Measurements from ENCODE around the gene PPM1F.

The PPM1F gene

DNA sequence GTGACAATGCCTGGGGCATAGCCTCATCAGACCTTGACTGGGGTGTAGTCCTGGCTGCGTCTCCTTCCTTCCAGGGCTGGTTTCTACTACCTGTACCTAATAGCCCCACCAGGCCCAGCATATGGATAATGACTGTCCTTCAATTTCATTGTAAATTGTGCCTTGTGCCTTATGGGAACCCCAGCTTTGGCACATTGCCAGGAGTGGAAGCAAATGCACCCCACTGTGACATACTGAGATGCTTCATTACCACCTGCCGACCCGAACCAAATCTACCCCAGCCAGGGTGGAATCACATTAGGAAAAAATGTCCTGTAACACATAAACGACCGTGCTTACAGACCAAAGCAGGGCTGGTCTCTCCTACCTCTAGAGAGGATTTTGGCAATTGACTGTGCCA is 22.6 kb upstream of the PPM1F start:
- DNase-seq = no peak

DNA sequence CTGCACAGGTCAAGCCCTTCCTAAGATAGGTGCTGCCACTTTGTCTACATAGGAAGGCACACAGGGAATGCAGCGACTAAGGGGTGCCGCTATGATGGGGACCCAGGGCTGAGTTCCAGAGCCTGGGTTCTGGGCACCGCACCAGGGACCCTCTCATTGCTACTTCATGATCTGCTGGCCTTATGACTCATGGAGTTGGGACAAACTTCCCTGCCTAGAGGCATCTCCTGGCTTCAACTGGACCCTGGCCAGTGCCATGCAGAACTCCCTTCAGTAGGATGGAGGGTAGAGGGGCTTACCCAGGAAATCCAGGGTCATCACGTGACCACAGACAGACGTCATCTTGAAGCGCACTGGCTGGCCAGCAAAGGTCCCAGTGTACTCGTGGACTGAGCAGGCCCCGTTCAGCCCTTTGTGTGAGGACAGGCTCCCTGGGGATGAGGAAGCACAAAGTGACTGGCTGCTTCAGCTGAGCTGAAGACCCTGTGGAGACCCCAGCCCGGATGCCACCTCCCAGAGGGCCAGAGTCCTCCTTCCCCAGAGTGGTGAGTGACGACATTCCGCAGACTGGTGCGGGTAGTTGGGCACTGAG is 21.5 kb upstream of the PPM1F start:
- no peak for DNase-seq

DNA sequence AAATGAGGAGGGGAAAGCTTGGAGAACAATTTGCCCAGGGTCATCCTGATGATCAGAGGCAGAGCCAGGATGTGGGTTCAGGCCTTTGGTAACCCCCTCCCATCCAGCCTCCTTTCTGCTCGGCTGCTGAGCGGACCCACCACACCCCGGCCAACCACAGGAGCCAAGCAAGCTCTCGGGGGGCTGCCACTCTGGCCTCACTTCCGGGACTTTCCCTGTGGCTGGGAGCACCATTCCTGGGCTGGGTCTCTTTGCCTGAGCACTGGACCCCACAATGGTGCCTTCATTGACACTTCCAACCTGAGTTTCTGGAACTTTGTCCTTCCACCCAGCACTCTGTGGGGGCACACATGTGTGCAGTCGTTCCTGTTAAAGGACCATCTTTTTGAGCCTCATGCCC is 20.2 kb upstream of the PPM1F start:
- DNase-seq = no peak

DNA sequence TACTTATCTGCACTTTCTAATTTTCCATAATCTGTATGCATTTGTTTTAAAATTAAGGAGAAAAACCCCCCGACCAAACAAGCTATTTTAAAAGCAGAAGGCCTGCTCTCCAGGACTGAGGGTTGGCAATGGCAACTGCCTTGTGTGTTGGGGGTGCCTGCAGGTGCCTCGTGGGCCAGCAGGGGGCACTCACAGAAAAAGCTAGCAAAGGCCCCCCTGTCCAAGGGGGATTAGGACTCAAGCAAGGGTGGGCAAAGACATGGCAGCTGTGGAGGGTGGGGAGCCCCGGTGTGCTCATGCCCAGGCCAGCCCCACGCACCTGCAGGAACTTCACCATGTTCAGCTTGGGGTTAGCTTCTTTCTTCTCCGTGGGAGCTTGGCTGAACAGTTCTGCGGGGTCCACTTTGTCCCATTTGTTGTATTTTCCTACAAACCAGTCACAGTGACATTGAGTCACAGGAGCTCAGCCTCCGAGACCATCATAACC is 19.7 kb upstream of the PPM1F start:
- peak; percentile 60 for DNase-seq

DNA sequence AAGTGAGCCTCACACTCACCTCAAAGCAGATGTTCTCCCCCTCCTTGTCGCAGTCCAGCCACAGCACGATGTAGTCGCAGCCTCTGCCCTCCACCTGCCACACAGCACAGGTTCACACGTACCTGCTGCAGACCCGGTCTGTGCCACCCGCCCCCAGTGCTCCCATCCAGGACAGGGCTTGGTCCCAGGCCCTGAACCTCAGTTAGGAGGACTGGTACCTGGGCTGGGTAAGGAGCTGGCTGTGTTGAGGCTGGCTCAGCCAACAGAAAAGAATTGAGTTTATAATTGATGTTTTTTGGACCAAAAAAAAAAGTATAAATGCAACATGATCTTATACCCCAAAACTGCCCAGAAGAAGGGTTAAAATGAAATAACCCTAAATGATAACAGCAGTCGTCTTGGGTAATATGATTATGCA is 19.2 kb upstream of the PPM1F start:
- DNase-seq = no peak

DNA sequence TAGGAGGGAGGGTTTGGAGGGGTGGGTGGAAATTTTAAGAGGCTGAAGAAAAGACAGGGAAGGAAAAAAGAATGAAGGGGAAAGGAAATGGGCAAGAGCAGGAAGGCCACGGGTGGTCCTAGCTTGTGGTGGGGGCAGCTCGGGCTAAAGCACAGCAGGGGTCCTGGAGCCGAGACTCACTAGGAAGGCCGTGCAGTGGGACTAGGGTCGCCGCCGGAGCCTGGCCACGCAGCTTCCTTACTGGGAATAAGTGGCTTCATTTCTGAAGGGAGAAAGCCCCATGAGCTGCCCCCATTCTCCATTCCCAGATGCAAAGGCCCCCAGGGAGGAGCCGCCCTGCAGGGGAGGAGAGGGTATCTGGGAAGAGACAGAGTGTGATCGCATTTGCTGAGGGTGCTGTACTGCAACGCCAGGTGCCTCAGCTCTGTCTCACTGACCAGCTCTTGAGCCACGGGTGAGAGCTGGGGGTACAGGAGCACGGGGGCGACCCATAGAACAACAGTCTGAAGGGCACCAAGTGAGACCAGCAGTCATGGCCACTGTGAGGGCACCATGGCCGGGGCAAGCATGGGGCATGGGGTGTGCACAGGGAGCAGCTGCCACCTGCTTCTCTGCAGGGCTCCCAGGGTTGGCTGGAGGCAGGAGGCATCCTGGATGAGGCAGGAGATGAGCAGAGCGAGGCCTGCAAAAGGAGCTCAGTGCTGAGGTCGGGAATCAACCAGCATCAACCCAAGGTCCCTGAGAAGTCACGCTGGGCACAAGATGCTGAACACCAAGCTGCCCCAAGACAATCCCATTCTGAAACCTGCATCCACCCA is 18.4 kb upstream of the PPM1F start:
- DNase-seq = no peak

DNA sequence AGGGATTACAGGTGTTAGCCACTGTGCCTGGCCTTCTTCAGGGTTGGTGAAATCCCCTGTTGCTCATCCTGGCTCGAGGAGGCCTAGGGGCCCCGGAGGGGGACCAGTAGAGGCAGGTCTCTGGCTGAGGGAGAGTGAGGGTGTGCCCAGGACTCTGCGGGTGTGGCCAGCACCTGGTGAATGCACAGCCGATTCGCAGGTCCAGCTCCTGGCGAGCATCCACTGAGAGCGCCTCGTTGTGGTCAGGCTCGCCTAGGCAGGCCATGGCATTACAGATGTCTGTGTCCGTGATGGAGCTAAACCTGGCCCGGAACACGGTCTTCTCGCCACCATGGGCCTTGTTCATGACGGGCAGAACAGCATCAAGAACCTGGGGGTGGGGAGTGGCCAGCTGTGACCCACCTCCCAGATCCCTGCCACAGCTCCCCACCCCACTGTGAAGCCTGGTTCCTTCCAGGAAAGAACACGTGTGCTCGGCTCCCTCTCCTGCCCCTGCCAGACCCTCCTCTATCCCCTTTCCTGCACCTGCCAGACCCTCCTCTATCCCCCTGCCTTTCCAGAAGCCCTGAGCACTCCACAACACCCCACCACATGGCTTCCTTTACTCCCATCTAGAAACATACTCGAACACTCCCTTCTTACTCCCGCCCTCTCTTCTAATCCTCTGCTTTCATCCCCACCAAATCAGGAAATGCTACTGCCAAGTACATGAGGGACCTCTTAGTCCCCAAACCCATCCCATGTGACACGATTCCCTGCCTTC is 17.6 kb upstream of the PPM1F start:
- DNase-seq = no peak

DNA sequence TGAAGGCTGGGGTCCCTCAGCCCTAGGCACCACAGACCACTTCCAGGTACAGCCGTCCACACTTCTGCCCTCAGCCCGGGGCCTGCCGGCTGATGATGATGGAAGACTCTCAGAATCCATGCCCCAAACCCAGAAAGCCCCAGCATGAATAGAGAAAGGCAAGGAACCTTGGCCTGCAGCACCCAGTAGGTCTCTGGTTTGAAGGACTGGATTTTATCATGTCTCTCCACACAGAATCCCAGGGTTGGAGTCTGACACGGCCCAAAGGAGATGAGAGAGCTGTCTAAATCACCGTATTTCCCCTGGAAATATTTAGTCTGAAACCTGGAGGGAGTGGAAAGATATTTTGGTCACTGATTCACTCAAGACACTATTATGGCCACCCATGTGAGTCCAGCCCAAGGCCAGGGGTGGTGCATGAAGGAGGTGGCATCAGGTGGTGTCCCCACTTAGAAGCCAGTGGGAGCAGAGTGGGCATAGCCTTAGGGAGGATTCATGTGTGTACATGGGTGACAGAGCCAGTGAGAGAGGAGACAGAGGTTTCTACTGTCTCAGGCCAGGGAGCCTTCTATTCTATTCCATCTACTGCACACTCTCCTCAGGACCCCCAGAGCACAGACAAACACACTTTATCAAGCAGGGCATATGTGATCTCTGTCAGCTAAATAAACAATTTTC is 15.9 kb upstream of the PPM1F start:
- no peak for DNase-seq

DNA sequence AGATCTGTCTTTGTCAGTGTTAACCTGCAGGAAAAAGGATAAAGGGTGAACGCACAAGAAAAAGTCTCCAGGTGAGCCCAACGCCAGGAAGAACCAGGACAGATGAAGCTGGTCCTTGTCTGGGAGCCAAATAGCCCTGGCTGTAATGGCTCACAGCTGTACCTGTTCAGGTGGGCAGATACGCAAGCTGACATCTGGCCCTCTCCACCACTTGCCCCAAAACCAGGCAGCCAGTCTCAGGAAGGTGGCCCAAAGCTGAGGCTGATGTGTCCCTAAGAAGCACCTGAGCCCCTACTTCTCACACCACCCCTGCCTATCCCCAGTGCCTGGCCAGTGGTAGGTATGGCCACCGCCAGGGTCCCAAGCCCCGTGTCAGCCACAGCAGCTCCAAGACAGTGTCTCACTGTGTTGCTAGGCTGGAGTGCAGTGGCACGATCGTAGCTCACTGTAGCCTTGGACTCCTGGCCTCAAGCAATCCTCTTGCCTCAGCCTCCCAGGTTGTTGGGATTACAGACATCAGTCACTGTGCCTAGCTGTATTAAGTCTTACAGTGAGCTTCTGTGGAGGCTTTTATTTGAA is 15.1 kb upstream of the PPM1F start:
- no peak for DNase-seq

DNA sequence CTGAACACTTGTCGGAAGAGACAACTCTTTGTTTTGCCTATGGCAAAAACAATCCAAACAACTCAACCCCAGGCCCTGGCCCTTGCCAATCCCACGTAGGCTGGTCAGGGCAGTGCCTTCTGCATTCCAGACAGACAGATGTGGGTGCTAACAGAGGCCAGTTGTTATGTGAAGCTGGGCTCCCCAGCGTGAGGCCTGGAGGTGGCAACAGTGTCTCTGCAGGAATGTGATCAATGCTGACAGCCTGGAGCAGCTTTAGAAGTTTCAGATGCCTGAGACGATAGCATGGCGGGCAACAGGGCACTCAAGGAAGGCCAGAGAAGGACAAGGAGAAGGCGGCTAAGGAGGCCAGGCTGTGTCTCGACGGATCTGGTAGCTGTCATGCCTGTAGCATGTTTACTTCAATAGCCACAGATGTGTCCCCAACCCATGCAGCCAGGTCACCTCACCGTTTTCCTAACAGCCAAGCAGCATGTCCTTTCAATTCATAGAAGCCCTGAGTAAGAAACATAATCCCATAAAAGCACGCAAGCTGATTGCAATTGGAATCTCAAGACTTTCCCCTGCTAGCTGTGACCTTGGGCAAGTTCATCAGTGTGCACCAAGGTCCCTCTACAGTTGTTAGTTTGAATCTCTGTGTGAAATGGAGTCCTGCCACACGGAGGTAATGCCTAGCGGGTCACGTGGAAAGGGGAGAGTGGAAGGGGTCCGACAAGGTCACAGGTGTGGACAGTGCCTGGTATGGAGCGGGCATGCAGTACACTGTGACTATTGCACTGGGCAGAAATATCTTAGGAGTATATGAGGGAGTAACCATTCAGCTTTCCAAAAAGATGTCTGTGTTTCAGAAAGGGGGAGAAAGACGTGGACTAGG is 14.2 kb upstream of the PPM1F start:
- no peak for DNase-seq

DNA sequence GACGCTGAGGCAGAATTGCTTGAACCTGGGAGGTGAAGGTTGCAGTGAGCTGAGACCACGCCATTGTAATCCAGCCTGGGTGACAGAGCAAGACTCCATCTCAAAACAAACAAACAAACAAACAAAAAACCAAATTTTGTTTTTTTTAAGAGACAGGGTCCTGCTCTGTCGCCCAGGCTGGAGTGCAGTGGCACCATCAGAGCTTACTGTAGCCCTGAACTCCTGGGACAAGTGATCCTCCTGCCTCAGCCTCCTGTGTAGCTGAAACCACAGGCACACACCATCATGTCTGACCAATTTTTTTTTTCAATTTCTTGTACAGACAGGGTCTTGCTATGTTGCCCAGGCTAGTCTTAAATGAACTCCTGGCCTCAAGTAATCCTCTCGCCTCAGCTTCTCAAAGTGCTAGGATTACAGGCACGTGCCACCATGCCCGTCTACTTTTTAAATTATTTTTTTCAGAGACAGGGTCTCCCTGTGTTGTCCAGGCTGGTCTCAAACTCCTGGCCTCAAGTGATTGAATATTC is 13.2 kb upstream of the PPM1F start:
- DNase-seq = no peak

DNA sequence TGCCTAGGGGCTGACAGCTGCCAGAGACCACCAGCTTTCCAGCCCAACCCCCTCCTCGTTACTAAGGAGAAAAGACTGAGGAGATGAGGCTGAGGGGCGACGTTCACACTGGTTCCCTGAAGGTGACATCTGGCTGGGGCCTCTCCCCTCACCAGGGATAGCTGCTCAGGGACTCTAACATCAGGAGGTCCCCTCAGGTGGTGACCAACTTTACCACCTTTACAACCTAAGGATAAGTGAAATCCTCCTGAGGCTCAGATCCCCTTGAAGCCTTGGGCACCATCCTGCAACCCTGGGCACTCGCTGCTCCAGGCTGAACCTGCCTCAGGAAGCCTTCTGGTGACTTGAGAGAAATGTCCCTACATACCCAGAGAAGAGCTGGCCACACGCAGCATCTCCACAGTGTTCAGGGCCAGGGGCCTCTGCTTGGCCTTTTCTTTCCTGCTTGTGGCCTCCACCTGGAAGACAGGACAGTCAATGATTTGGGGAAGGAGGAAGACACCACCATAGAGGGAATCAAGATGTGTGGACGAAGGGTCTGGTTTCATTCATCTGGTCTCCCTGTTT is 12.4 kb upstream of the PPM1F start:
- DNase-seq = no peak

DNA sequence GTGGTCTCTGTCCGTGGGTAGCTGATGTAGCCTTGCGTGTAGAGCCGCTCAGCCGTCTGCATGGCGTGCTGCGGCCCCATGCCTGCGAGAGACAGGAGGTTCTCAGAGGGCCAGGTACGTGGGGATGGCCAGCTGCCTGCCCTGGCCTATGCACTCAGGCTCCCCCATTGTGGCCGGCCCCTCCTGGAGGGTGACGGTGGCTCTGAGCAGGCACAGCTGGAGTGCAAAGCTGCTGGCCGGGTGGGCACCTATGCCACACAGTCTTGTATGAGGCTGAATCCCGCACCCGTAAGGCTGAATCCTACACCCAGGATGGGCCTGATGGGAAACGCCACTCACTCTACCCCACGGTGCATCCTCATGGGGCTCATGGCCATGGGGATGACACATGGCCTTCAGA is 11.6 kb upstream of the PPM1F start:
- no peak for DNase-seq

DNA sequence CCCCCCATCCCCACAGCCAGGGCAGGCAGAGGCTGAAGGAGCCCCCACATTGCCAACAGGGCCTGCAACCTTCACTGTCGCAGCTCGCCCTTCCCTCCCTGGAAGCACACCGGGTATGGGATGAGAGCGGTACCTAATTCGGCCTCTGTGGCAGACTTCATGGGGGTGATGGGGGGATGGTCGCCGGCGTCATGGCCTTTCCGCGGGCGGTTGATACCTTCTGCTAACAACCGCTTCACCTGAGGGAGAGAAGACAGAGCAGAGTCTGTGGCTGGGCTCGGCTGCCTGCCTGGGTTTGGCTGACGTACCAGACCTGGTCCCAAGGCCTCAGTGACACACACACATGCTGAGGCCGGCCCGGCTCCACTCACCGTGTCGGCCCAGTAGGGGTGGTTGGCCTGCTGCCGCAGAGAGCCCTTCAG is 11.2 kb upstream of the PPM1F start:
- no peak for DNase-seq

DNA sequence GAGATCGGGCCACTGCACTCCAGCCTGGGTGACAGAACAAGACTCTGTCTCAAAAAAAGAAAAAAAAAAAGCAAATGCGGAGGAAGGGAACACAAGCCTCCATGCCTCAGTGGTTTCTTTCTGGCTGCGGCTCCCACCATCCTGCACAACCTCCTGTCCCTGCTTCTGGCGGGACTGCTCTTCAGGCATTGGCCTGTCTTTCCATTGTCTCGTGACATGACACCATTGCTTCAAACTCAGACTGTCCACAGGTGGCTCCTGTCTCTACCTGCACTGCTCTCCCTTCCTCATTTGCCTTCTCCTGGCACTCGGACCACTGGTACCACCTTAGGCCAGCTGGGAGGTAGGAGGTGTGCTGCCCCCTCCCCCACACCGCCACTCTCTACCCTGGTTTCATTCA is 10.6 kb upstream of the PPM1F start:
- DNase-seq = no peak

DNA sequence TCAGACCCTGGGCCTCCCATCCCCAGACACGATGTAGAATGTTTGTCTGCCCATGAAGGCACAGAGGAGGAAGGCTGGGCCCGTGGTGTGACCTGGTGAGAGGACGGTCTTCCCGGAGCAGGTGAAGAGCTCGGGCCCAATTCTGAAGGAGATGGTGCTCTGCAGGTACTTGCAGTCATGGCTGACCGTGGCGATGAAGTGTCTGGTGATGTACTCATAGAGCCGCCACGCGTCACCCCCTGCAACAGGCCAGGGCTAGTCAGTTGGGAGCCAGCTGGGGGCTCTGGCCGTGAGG is 10.0 kb upstream of the PPM1F start:
- no peak for DNase-seq

DNA sequence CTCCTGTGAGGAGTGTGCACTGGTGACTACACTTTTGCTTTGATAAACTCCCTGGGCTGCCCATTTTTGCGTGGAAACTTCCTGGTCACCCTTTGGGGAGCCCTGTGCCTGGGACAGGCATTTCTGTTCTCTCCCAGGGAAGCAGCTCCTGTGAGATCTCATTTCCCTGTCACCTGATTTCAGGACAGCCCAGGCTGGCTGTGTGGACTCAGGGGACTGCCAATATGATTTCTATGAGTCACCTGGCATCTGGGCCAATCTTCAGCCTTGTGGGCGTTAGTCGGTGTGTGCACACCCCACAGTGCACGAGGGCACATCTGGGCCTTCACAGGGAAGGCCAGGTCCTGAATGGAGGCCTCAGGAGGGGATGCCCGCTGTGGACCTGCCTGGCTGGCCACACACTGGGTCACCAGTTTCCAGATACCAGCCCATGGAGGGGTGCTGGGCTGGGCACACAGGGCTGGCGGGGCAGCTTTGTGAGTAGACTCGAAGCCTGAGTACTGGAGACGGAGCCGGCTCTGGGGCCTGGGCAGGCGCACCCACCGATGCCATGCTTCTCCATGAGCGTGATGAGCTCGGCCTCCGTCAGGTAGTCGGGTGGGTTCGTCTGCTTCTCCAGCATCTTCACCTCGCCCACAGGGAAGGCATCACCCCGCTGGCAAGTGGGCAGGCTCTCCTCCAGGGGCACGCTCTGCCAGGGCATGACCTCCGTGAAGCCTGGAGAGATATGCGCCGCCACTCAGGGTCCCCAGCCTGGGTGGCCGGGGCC is 9.4 kb upstream of the PPM1F start:
- DNase-seq = no peak

DNA sequence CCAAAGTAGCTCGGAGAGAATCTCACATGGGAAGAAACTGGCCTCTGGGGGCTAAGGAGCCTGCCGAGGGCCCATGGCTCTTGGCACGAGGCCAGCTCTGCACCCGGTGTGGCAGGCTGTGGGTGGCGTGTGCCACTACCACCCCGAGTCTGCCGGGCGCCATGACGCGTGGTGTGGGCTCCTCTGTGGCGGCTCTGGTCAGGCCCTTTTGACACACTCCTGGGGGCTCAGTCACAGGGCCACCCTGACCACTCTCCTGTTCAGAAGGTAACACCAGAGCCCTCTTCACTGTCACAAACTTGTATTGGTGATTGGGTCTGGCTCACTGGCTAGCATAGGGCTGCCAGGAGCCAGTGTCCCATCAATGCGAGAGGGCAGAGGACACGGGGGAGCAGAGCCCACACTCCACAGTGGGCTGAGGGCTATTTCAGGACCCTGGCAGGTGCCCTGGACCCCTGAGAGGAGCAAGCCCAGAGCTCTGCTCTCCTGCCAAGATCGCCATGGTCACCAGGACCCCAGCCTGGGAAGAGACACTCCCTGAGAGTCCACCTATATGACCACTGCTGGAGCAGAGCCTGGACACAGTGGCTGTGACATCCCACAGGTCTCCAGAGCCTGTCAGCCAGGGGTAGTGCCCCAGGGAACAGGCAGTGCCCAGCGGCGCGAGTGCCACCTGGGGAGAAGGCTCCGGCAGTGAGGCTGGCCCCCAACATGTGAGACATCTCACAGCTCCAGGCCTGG is 8.6 kb upstream of the PPM1F start:
- no peak for DNase-seq

DNA sequence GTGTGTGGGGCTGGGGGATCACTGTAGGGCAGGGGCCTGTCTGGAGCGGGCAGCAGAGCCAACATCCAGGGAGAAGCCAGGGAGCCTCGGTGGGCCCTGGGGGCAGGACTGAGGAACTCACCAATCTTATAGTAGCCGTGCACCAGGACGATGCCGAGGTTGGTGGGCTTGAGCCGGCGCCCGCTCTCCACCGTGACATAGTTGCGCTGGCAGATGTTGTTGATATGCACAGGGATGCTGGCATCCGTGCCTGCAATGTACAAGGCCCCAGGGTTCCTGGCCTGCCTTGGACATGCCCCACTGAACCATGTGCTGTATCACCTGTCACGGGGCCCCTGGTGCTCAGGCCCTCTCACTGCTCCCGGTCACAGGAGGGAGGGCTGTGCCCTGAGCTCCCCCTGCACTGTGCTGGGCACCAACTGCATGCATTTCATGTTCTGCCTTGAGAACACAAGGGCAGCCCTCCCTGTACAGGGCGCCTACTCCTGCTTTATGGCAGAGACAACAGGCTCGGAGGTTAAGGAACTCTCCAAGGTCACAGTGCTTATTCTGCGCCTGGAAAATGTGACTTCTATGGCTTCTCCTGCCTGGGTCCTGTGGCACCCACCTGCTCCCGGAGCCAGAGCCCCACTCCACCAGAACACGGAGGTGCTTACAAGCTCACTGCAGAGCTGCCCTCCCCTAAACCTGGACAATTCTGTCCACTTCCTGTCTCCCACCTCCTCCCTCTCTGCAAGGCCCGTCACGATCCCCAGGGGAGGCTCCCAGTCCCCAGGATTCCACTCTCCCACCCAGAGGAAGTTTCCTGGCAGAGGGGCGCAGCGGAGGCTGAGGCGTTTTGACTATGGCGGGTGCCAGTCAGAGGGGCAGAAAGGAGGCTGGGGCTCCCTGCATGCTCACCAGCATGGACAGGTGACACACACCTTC is 7.8 kb upstream of the PPM1F start:
- no peak for DNase-seq
